ENCODE measurements around the gene ALDH3B1.

GRCh38 chr11:68002575-68002937, 7.6 kb upstream of the ALDH3B1 start:
- TF ChIP-seq, protein P1, sequence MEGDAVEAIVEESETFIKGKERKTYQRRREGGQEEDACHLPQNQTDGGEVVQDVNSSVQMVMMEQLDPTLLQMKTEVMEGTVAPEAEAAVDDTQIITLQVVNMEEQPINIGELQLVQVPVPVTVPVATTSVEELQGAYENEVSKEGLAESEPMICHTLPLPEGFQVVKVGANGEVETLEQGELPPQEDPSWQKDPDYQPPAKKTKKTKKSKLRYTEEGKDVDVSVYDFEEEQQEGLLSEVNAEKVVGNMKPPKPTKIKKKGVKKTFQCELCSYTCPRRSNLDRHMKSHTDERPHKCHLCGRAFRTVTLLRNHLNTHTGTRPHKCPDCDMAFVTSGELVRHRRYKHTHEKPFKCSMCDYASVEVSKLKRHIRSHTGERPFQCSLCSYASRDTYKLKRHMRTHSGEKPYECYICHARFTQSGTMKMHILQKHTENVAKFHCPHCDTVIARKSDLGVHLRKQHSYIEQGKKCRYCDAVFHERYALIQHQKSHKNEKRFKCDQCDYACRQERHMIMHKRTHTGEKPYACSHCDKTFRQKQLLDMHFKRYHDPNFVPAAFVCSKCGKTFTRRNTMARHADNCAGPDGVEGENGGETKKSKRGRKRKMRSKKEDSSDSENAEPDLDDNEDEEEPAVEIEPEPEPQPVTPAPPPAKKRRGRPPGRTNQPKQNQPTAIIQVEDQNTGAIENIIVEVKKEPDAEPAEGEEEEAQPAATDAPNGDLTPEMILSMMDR (IDR thresholded peaks at IDR 0.05; ENCODE audit: poor library complexity), result no peak
- no peak for TF ChIP-seq EZH2 (IDR thresholded peaks at IDR 0.05; ENCODE audit: borderline replicate concordance)
- no peak for TF ChIP-seq EZH2phosphoT487 (IDR thresholded peaks at IDR 0.05; ENCODE audit: low read depth, severe bottlenecking, unreplicated experiment)

Measured in hepatocyte (in vitro differentiated cells).